Measurements from ENCODE around the gene C19orf47.
"Not testable (repeated sequence)": the region's sequence is repeated elsewhere in the genome, so short reads cannot be mapped to it uniquely, and the experiment has no call there.

Gene C19orf47

GRCh38 chr19:40374084-40374483 is 25.9 kb upstream of the C19orf47 start:
- DNase-seq: no peak

GRCh38 chr19:40371802-40372122 is 23.6 kb upstream of the C19orf47 start:
- DNase-seq: no peak

- no peak for DNase-seq
These were observed 23.0 kb upstream of the C19orf47 start for GRCh38 chr19:40370997-40371801.

- DNase-seq: not testable (repeated sequence)
These were observed 22.1 kb upstream of the C19orf47 start for GRCh38 chr19:40370253-40370652.

GRCh38 chr19:40369797-40370196 is 21.6 kb upstream of the C19orf47 start:
- DNase-seq: no peak

GRCh38 chr19:40367577-40368434 is 19.6 kb upstream of the C19orf47 start:
- no peak for DNase-seq

GRCh38 chr19:40366697-40367561 is 18.7 kb upstream of the C19orf47 start:
- no peak for DNase-seq

GRCh38 chr19:40365613-40366401 is 17.6 kb upstream of the C19orf47 start:
- DNase-seq: no peak

- DNase-seq: no peak
These were observed 16.8 kb upstream of the C19orf47 start for GRCh38 chr19:40365010-40365409.

- no peak for DNase-seq
These were observed 14.9 kb upstream of the C19orf47 start for GRCh38 chr19:40363069-40363468.

GRCh38 chr19:40362160-40362559 is 14.0 kb upstream of the C19orf47 start:
- DNase-seq: no peak

GRCh38 chr19:40360708-40361241 is 12.6 kb upstream of the C19orf47 start:
- DNase-seq: no peak

GRCh38 chr19:40360020-40360707 is 12.0 kb upstream of the C19orf47 start:
- no peak for DNase-seq

GRCh38 chr19:40358773-40359172 is 10.6 kb upstream of the C19orf47 start:
- DNase-seq: no peak

- DNase-seq: no peak
These were observed 9.4 kb upstream of the C19orf47 start for GRCh38 chr19:40357640-40358039.

GRCh38 chr19:40356681-40357595 is 8.7 kb upstream of the C19orf47 start:
- DNase-seq: no peak

GRCh38 chr19:40355975-40356680 is 7.9 kb upstream of the C19orf47 start:
- no peak for DNase-seq

- DNase-seq: no peak
These were observed 837 bp upstream of the C19orf47 start for GRCh38 chr19:40348961-40349507.

GRCh38 chr19:40344422-40344821 is 3.8 kb downstream of the C19orf47 start:
- DNase-seq: no peak

Data from effector CD4-positive, alpha-beta T cell (primary cell).